ENCODE results near the gene ITGB8.

DNA sequence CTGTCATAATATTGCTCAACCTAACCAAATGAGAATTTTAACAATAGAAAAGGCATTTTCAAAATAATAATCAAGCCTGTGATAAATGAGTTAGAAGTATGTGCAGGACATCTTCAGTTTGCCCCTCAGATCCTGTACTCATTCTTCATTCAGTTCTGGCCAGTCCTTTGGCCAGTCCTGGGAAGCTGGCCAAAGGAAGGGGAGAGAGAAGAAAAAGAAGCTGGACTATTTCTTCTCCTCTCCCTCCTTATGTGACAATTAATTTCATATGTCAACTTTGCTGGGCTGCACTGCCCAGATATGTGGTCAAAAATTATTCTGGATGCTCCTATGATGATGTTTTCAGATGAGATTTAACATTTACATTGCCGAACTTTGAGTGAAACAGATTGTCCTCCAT lies 31.6 kb upstream of the ITGB8 start:
- TF ChIP-seq, protein P1, sequence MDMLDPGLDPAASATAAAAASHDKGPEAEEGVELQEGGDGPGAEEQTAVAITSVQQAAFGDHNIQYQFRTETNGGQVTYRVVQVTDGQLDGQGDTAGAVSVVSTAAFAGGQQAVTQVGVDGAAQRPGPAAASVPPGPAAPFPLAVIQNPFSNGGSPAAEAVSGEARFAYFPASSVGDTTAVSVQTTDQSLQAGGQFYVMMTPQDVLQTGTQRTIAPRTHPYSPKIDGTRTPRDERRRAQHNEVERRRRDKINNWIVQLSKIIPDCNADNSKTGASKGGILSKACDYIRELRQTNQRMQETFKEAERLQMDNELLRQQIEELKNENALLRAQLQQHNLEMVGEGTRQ (IDR thresholded peaks at IDR 0.05; ENCODE audit: low read depth, low read length) = no peak
- TF ChIP-seq, protein P2, sequence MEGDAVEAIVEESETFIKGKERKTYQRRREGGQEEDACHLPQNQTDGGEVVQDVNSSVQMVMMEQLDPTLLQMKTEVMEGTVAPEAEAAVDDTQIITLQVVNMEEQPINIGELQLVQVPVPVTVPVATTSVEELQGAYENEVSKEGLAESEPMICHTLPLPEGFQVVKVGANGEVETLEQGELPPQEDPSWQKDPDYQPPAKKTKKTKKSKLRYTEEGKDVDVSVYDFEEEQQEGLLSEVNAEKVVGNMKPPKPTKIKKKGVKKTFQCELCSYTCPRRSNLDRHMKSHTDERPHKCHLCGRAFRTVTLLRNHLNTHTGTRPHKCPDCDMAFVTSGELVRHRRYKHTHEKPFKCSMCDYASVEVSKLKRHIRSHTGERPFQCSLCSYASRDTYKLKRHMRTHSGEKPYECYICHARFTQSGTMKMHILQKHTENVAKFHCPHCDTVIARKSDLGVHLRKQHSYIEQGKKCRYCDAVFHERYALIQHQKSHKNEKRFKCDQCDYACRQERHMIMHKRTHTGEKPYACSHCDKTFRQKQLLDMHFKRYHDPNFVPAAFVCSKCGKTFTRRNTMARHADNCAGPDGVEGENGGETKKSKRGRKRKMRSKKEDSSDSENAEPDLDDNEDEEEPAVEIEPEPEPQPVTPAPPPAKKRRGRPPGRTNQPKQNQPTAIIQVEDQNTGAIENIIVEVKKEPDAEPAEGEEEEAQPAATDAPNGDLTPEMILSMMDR (conservative IDR thresholded peaks at IDR 0.05; ENCODE audit: low read depth, low read length) = no peak

Data from IMR-90 (cell line).